HG03342 (cell line): ENCODE results near the gene DVL1.
A peak's percentile ranks its signal among the peaks of the same experiment; 100 is the strongest.

Source experiments
- ATAC-seq: cut with Tn5 transposase; IDR thresholded peaks from one replicate; pipeline ENCODE4 v1.9.1; 2021; ENCODE audit warnings: mild to moderate bottlenecking, moderate library complexity; ENCODE audit not compliant: unreplicated experiment

DVL1 gene

DNA sequence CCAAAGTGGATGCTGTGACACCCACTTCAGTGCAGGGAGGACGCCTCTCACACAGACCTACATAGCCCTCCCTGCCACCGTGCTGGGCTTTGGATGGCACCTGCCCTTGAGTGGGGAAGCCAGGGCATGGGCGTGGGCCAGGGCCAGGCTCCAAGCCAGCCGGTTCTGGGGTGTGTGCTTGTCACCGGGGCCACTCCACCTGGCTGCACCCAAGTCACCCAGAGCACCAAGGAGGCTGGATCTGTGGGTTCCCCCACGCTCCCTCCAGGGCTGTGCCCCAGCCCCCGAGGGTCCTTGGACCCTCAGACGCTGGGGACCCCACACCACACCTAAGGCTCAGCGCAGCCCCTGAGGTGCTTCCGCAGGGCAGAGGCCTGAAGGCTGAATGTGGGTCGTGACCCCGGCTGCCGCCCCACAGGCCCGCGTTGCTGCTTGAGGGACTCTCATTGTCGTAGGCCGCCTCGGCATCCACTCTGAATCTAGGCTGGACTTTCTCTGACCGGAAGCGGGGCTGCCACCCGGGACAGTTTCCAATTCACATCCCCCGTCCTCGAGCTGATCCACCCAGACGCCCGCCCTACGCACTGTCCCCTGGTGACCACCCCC is 7.7 kb upstream of the DVL1 start:
- no peak for ATAC-seq

DNA sequence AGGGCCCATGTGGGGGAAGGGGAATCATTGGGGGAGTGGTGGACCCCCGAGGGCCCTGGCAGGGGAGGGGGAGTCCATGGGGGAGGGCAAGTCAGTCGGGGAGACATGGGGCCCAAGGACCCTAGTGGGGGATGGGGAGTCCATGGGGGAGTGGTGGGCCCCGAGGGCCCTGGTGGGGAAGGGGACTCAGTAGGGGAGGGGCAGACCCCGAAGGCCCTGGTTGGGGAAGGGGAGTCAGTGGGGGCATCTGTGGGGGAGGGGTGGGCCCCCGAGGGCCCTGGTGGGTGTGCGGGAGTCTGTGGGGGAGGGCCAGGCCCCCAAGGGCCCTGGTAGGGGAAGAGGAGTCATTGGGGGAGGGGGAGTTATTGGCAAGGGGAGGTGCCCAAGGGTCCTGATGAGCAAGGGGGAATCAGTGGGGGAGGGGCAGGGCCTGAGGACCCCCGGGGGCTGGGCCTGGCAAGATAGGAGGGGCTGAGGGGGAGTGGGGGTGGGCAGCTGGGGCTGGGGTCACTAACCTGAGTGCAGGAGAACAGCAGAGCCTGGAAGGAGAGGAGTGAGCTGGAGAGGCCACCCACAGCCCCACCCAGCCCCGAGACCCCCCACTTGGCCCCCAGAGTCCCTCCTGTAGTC is 7.1 kb upstream of the DVL1 start:
- ATAC-seq: no peak

DNA sequence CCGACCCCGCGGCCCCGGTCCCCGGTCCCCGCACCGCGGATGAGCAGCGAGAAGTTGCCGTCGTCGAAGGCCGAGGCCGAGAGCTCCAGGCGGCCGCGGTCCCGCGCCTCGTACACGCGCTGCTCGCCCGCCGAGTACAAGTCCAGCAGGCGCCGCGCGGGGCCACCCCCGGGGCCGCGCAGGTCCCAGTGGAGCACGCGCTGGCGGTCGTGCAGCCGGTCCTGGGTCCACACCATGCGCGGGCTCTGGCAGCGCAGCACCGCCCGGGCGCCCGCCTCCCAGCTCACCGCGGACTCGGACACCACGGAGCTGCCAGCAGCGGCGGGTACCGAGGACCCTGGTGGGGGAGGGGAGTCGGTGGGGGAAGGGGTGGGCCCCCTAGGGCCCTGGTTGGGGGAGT is 6.2 kb upstream of the DVL1 start:
- no peak for ATAC-seq

DNA sequence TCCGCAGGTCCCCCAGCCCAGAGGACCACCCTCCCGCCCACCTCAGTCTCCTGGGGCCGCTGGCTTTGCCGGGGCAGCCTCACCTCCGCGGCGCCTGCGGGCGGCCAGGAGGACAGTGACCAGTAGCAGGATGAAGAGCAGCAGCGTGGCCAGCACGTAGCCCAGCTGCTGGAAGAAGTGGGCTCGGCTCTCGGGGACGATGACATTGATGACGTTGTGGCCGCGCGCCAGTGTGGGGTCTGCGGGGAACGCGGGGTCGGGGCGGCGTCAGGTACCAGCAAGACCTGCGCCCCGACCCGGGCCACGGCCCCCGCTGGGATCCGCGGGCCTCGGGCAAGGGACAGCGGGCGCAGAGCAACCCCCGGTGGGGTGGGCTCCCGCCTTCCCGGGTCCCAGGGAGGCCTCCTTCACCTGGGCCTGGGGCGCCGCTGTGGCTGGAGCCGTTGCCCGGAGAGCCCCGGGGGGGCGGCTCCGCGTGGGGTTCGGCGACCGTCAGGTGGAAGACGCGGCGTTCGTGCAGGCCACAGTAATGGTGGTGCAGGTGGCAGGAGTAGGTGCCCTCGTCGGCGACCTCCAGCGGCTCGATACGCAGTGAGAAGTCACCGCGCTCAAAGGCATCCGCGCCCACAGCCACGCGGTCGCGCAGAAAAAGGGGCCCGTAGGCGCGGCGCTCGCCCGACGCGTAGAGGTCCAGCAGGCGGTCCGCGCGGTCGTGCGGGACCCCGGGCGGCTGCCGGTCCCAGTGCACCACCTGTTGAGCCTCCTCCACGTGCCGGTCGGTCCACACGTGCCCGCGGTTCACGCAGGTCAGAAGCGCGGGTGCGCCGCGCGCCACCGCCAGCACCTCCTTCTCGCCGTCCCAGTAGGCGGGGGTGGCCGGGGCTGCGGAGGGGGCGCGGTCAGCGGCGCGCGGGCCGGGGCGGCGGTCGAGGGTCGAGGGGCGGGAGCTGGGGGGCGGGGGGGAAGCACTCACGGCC is 5.3 kb upstream of the DVL1 start:
- ATAC-seq: no peak

DNA sequence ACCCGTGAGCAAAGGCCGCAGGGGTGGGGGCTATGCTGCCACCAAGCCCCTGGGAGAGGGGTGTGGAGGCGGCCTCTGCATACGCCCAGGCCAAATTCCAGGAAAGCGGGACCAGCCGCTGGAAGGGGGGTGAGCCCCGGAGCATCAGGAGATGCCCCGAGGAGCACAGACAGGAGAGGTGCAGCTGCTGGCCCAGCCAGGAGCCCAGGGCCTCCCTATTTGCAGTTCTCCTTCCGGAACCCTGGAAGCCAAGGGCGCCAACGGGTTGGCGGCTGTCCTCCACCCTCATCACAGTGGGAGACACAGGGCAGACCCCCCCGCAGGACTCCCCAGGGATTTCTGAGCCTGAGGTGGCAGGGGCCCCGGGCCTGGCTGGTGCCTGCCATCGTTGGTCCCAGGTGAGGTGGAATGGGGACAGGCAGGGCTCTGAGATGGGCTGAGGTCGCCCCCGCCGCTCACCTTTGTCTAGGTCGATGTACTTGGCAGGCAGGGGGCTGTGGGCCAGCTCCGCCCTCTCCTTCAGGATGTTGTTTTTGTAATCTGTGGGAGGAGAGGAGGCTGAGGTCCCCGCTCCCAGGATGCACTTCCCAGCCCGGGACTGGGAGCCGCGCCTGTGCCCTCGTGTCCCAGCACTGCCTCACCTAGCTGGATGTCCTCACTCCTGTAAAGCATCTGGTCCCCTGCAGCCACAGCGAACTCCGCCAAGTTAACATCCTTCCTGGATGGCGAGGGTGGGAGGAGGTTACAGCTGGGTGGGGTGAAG is 4.4 kb upstream of the DVL1 start:
- no peak for ATAC-seq

DNA sequence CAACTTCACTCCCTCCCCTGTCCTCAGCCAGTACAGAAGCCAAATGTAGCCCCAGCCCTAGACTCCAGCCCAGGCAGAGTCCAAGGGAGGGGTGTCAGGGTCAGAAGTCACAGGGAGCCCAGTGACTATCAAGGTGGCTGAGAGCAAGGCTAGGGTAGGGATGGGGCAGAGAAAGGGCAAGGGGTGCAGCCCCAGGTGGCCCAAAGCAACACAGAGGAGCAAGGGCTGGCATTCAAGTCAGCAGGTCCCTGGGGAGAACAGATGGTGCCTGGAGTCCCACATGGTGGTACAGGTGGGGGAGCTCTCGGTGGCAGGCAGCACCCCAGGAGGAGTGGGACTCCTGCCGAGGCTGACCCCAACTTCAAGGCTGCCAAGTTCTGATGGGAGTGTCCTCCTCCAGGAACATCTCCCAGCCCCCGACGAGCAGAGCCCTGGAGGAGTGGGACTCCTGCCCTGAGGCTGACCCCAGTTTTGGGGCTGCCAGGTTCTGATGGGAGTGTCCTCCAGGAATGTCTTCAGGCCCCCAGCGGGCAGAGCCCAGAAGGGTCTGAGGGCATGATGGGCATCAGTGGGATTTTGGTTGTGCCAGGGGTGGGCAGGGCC is 3.7 kb upstream of the DVL1 start:
- ATAC-seq: no peak

DNA sequence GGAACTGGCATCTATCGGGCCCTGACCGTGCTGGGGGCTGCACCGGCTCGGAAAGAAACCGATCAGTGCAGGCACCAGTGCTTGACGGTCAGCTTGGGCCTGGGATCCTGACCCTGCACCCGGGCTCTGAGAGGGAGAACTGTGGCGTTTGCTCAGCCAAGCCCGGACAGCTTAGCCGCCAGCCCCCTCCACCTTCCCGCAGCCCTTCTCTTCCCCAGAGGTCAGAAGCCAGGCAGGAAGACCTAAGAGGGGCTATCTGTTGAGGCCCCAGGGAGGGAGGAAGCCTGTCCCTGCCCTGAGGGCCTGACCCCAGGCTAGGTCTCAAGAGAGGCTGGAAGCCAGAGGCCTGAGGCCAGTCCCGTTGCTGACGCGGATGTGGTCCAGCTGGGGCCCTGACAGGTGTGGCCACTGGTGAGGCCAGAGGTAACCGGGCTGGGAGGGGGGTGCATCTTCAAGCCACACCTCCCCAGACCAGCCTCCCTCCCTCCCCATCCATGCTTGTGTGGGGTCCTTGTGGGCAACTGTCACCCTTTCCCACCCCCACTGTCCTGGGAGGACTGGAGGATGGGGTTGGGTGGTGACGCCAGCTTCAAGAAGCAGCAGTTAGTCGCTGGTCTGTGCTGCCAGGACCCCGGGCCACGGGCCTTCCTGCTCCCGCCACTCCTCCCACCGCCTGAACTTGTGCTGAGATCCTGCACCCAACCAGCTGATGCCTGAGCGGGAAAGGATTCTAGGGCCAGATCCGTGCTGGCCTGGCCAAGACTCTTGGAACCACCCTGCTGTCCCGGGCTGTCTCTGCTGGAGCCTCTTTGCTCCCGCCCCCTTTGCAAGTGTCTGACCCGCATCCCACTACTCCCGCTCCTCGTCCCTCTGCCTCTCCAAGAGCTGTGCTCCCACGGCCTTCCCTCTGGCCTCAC is 2.6 kb upstream of the DVL1 start:
- no peak for ATAC-seq

DNA sequence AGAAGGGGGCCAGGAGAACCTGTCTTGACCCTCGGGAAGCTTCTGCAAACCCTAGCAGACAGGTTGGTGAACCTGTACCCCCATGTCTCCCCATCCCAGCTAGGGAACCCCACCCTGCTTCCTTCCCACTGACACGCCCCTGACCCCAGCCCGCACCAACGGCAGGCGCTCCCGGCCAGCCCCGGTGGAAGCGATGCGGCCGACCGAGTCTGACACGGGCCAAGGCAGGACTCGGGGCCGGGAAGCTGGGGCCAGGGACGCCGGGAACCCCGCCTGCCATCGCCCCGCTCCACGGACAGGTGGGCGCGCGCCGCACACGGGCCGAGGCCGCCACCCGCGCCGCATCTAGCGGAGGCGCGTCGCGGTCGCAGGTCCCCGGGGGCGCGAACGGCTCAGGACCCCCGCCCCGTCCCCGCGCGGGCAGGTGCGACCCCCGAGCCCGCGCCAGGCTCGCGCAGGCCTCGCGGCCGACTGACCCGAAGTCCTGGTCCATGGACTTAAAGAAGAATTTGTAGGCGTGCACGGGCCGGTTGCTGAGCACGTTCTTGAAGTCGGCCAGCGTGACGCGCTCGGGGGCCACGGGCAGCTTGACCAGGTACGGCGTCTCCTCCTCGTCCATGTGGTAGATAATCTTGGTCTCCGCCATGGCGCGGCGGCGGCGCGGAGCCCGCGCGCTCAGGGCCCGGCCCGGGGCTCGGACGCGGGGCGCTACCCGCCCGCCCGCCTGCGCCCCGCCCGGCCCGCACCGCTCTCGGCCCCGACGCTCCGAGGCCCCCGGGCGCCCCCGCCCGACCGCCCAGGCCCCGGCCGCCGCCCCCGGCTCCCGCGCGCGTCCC is 580 bp downstream of the DVL1 start:
- peak; percentile 28 for ATAC-seq

DNA sequence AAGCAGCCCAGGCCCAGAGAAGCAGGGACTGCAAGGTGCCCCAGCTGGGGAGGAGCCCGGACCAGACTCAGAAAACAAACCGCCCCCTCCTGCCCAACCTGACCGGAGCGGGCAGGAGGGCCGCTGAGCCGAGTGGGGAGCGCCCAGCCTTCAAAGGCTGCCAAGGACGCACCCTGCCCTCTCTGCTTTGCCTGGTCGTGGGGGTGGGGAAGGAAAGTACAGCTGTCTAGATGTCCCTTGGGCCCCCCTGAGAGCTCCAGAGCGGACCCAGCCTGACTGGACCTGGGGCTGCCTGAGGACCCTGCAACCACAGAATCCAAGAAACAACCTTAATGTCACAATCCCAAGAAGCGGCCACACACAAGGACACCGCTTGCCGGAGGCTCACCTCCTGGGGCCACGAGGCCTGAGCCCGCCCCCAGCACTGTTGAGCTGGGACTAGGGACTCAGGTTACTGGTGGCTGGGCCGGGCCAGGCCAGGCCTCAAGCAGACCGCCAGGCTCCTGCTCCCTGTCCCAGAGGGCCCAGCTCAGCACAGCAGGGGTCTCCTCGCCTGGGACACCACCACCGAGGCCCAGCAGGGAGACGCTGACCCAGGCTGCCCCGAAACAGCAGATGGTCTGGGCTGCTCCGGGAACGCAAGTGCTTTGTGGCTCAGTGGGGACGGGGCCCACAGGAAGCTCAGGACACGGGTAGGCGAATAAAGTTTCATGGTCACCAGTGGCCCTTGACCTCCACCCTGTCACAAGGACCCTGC is 1.4 kb downstream of the DVL1 start:
- ATAC-seq: no peak

DNA sequence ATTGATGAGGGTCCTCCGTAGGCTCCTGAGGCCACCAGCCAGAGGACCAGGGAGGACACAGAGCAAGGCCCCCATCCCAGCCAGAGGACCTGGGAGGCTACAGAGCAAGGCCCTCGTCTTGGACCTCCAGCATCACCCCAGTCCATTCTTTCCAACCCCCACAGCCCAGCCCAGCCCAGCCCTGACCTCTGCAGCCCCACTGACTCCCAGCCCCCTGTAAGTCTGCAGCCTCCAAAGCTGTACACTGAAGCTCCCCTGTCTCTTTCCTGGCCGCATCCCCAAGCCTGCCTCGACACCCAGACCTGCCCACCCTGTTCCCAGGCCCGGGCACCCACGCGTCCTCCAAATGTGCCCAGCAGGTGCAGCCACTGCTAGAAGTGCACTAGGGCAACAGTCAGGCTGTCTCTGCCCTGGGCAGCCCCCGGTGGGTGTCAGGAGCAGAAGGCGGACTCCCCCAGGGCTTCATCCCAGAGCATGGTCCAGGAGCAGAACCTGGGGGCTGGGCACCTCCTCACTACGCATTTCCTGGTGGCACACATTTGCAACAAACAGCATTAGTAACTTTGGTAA is 2.1 kb downstream of the DVL1 start:
- no peak for ATAC-seq

DNA sequence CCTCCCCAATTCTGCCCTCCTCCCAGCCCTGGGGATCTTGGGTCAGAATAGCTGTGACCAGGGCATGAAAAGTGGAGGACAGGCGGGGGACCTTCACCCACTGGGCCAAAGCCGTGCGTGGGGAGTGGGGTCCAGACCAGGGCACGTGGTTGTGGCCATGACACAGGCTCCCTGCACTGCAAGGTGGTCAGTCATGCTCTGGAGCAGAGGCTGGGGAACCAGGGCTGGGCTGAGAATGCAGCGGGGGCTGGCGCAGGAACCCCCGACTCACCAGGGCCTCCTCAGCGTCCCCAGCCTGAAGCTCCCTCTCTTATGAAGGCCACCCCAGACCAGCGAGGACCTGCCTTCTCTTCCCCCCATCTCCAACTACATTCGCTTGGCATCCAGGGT is 2.7 kb downstream of the DVL1 start:
- no peak for ATAC-seq

DNA sequence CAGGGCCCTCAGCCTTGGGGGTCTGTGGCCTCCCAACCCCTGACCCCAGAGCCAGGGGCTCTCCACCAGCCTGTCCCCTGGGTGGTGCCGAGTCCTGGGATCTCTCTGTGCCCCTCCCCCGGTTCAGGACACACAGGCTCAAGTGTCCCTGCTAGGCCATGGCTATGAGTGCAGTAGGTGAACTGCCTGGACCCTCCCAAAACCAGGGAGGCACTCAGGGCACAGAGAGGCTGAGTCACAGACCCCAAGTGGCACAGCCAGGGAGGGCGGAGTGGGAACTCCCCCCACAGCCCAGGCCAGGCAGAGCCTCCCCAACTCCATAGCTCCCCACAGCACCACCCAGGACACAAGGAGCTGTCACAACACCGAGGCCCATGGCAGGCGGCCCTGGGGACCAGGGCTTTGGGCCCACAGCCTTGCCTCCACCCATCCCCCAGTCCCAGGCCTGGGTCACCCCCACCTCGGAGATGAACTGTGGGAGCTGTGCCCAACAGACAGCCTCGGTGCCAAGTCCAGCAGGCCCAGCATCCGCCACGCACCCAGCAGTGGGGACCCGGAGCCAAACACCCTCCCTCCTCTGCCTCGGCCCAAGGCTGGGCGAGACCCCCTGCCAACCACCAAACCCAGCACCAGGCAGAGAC is 3.2 kb downstream of the DVL1 start:
- no peak for ATAC-seq

DNA sequence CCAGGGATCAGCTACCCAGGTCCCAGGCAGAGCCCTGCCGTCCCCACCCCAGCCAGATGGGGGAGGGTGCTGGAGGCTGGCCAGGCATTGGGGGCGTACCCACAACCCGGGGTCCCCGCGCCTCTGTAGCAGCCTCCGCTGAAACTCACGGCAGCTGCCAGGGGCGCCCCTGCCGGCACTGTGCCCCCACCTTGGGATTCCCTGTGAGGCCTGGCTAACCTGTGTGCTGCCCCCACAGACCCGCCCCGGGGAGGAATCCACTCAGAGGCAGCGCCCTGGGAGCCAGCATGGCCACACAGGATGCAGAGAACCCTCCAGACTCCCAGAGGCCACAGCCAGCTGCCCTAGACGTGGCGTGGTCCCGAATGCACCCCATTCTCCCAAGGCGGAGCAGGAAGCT is 3.8 kb downstream of the DVL1 start:
- ATAC-seq: no peak

DNA sequence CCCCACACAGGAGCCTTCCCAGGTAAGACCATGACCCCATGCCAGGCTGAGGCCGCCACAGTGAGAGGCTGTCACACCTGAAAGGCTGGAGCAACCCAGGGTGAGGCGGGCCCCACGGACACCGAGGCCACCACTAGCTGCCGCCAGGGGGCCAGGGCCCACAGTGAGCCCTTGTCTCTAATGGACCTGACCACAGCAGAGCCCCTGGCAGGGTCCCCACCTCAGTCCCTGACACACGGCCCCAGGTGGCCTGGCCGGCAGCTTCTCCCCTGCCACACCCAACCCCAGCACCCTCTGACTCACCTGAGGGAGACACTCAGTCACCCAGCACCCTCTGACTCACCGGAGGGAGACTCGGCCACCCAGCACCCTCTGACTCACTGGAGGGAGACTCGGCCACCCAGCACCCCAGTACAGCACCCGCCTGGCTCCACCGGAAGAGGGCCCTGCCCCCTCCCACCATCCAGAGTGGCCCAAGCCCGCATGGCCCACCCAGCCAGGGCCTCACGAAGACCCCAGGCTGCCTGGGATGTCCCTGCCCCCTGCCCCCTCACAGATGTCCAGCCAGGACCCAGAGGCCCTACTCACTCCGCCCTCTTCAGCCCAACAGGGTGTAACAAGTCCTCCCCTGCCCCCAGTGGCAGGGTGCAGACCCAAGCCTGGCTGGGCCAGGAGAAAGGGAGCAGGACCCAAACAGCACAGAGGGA is 4.4 kb downstream of the DVL1 start:
- no peak for ATAC-seq

DNA sequence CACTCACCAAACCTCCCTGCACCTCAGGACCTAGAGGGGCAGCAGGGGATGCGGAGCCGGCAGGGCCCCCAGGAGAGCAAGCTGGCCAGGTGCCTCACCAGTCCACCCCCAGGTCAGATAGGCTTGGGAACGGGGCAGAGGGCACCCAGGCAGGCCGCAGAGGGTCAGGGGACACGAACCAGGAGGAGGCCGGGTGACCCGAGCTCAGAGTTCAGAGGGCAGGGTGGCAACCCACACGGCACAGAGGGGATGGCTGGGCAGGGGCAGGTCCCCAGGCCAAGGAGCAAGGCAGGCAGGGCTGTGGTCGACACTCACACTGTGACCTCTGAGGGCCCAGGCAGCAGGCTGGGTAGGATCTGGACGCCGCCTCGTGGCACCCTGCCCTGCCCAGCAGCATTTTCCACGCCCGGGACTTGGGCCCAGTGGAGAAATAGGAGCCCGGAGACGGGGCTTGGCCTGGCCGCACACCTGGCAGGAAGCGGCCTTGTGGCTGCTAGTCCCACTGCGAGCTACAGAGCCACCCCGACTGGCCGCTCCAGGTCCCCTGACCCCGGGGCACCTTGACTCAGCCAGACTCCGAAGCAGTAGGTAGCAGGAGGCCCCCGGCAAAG is 5.3 kb downstream of the DVL1 start:
- no peak for ATAC-seq

DNA sequence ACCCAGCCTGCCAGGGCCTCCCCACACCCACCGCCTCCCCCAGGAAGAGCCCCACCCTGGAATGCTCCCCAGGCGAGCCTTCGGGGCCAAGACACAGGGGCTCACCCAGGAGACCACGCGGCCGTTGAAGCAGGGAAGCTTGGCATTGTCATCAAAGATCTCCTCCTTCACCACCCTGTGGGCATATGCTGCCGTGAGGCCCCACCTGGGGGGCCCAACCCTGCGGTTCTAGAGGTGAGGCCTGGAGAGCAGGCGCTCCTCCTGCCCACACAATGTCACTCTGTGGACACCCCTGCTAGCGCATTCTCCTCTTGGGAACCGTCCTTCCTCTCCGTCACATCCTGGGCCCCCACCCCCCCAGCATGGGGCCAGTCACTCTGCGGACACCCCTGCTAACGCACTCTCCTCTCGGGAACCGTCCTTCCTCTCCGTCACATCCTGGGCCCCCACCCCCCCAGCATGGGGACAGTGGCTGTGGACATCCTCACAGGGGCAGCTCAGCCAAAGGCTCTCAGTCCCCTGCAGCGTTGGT is 6.6 kb downstream of the DVL1 start:
- no peak for ATAC-seq
